Mucosa of descending colon (tissue), 3 donors: ENCODE data around the gene RRM2. TPM values are rescaled to one million over a fixed set of nuclear protein-coding genes. Genes with fewer than 3 reads are reported as not detected.
A peak's percentile ranks its signal among the peaks of the same experiment; 100 is the strongest.

ENCODE experiments used
- ATAC-seq: fragments of 200-7000 bp; cut with Tn5 transposase; one replicate; pipeline ENCODE4 v1.9.1; 2020; ENCODE audit warnings: mild to moderate bottlenecking, moderate library complexity
- DNase-seq, 3 donors: peaks; one replicate each; pipeline ENCODE4 v3.0.0-alpha.2; 2020
- H3K36me3 ChIP-seq: fragments of 200-600 bp; one replicate; pipeline ENCODE4 v1.8.0; 2021; ENCODE audit warnings: low read depth, mild to moderate bottlenecking
- H3K4me1 ChIP-seq: fragments of 200-600 bp; one replicate; pipeline ENCODE4 v1.8.0; 2021; ENCODE audit warnings: low read depth, mild to moderate bottlenecking
- H3K4me3 ChIP-seq: fragments of 200-600 bp; one replicate; pipeline ENCODE4 v1.8.0; 2021; ENCODE audit warnings: mild to moderate bottlenecking
- H3K9me3 ChIP-seq: fragments of 200-600 bp; one replicate; pipeline ENCODE4 v1.8.0; 2021; ENCODE audit warnings: mild to moderate bottlenecking
- intact Hi-C, 2 donors: fragments of 100-400 bp; cut with DNase I in 1 of 2; cut with micrococcal nuclease in 1 of 2; formaldehyde crosslinking; loops; one replicate each; pipeline versions ENCODE4 v1.11.0 to v1.11.1; 2022; cut with DNase I, micrococcal nuclease
- total RNA-seq, 3 donors: library from RNA; stranded (reverse); fragmentation: NEBNext Ultra II Directional in 2 of 3; extraction: Animal tissue kit (Norgen Biotek cat#: 25700) in 2 of 3; gene quantifications; one replicate each; pipeline versions ENCODE4 v1.2.1 to v1.2.4, GENCODE V29; 2021 to 2023
- TF ChIP-seq, protein P1 (sequence below): fragments of 200-600 bp; IDR thresholded peaks from one replicate; pipeline ENCODE4 v1.8.0; 2022; ENCODE audit warnings: antibody characterized with exemption, mild to moderate bottlenecking
- donor health status: DM: no; HTN: no; CAD: no; lungs with moderate emphysema.
- donor health status: DM: no; HTN: no; CAD: no.
- donor health status: DM: no; HTN: yes; CAD: no.

The RRM2 gene
- total RNA-seq, 3 donors from 2014 or later = 8.5 to 65.3 (median 12.5) TPM

DNA sequence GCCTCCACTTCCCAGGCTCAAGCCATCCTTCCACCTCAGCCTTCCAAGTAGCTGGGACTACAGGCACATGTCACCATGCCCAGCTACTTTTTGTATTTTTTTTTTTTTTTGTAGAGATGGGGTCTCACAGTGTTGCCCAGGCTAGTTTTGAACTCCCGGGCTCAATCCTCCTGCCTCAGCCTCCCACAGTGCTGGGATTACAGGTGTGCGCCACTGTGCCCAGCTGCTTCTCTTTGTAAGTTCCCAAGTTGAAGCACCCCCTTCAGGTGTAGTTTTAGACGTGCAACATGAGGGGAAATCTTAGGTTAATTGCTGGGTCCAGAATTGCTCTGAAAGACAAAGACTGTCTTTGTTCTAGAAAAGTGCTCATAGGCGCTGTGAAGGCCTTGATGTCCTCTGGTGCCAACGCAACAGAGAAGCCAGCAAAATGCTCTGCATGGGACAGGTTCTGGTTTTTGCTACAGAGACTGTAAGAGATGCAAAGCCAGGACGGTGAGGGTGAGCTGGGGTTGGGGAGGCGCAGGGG lies 46.6 kb downstream of the RRM2 start:
- intact Hi-C loops = no loop called here
- no peak overlapping the region for H3K4me3 ChIP-seq
- H3K36me3 ChIP-seq = no peaks in the 10 kb centered on the region
- peak; percentile 41 for ATAC-seq
- no peaks in the 10 kb centered on the region for H3K4me1 ChIP-seq
- TF ChIP-seq, protein P1, sequence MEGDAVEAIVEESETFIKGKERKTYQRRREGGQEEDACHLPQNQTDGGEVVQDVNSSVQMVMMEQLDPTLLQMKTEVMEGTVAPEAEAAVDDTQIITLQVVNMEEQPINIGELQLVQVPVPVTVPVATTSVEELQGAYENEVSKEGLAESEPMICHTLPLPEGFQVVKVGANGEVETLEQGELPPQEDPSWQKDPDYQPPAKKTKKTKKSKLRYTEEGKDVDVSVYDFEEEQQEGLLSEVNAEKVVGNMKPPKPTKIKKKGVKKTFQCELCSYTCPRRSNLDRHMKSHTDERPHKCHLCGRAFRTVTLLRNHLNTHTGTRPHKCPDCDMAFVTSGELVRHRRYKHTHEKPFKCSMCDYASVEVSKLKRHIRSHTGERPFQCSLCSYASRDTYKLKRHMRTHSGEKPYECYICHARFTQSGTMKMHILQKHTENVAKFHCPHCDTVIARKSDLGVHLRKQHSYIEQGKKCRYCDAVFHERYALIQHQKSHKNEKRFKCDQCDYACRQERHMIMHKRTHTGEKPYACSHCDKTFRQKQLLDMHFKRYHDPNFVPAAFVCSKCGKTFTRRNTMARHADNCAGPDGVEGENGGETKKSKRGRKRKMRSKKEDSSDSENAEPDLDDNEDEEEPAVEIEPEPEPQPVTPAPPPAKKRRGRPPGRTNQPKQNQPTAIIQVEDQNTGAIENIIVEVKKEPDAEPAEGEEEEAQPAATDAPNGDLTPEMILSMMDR = no peak
- DNase-seq = no peak
- no peaks in the 10 kb centered on the region for H3K9me3 ChIP-seq

DNA sequence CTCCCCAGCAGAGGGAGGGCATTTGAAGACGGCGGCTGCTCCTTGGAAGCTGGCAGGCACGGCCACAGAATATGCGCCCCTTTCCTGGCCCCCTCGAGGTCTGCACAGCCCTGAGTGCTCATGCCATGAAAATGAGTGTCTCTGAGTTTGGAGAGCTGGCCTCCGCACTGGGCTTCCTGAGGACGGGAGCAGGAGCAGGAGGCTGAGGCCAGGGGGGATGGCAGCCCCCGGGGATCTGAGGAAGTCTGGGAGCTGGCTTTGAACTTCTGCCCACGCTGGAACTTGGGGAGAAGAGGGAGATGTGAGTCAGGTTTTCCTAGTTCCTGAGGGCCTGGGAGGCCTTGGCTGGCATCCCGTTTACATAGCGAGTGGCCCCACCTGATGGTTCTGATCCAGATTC lies 47.0 kb downstream of the RRM2 start:
- TF ChIP-seq, protein P1 = no peak
- DNase-seq (no peak), ATAC-seq (no peak)
- intact Hi-C loops = no loop called here
- no peaks in the 10 kb centered on the region for H3K36me3 ChIP-seq
- H3K4me3 ChIP-seq = no peak overlapping the region
- no peaks in the 10 kb centered on the region for H3K9me3 ChIP-seq
- H3K4me1 ChIP-seq = no peaks in the 10 kb centered on the region

DNA sequence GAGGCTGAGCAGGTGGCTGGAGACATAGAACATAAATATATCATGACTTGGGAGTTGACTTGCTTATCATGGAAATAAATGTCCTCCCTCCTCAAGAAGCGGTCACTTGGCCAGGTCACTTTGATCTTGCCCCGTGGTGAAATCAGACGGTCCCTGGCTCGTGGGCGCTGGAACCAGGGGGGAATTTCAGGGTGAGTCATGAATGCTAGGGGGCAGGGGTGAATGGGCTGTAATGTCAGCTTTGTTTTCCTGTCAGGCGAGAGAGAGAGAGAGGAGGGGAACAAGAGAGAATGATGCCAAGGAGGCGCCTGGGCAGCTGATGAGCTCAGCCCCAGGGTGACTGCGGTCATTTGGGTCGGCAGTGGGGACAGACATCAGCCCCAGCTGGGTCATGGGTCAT lies 47.7 kb downstream of the RRM2 start:
- ATAC-seq = no peak
- Histone ChIP-seq H3K4me1 (no peaks in the 10 kb centered on the region), H3K4me3 (no peak overlapping the region), H3K36me3 (no peaks in the 10 kb centered on the region), H3K9me3 (no peaks in the 10 kb centered on the region)
- TF ChIP-seq, protein P1 = no peak
- no peak for DNase-seq
- intact Hi-C loops = no loop called here

DNA sequence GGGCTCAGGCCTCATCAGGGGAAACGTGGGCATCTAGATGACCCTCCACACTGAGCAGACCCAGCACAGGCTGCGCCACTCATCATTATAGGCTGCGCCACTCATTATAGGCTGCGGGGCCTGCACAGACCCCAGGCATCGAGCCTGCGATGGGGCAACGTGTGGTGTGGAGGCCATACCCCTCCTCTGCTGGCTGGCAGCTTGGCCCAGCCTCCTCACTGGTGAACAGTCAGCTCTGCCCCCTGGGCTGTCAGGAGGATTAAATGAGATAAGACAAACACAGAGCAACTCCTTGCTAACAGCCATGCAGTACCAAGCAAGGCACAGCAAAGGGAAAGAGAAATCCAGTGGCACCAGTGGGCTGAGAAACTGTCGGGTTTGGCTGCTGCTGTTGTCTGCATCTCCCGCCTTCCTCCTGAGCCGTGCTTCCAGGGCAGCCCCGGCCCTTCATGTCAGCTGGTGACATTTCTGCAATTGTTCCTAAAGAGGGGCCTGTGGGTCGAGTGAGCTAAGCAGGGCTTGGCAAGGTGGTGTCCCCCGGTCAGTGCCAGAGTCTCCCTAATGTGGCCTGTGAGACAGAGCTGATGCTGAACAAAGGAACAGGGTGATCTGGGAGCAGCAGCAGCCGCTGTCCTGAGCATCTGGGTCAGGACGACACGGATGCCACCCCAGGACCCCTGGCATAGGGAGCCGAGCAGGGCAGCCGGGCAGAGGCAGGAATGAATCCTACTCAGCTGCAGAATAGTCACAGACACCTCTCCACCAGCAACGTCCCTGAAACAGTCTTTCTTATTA lies 48.7 kb downstream of the RRM2 start:
- no peaks in the 10 kb centered on the region for H3K4me1 ChIP-seq
- DNase-seq (no peak), ATAC-seq (no peak)
- no peaks in the 10 kb centered on the region for H3K36me3 ChIP-seq
- intact Hi-C loops = no loop called here
- no peak overlapping the region for H3K4me3 ChIP-seq
- TF ChIP-seq, protein P1 = no peak
- H3K9me3 ChIP-seq = no peaks in the 10 kb centered on the region

DNA sequence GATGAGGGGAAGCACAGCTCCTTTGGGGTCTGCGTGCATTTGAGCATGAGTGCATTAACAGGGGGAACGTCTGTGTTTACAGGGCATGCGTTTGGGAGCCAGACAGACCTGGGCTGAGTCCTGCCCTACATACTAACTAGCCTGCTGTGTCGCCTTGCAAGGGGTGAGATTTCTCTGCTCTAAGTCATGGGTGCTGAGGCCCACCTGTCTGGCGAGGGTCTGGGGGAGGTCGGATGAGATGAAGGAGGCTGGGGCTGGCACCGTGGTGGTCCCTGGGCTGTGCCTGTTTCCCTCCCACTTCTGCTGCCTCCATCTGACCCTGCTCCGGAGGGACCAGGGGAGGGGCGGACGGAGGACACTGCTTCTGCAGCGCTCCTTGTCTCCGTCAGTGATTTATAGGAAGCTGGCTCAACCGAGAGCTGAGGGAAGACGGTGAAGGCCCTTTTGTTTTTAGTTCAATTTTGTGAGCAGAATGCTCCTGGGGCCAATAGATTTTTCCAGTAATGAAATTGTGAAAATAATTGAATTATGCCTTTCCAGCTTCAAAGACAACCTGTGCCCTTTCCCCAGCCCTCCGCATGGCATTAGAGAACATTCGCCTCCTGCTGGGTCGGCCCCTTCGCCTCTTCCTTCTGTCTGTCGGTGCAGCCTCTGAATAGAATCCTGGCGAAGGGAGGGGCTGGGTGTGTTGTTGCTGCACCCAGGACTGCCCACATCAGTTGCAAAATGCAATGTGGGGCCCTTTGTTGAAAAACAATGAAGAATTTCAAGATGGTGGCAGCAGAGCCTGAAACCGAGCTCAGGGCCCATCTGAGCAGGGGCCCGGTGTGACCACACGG lies 49.7 kb downstream of the RRM2 start:
- TF ChIP-seq, protein P1 = no peak
- Histone ChIP-seq H3K9me3 (no peaks in the 10 kb centered on the region), H3K4me1 (no peaks in the 10 kb centered on the region), H3K4me3 (no peak overlapping the region), H3K36me3 (no peaks in the 10 kb centered on the region)
- no peak for ATAC-seq
- DNase-seq = no peak
- intact Hi-C loops = no loop called here
